GM18511 (cell line): Measurements from ENCODE around the gene TCFL5.

Source experiments
- ATAC-seq: cut with Tn5 transposase; IDR thresholded peaks from one replicate; pipeline ENCODE4 v1.9.1; 2021; ENCODE audit warnings: mild to moderate bottlenecking, moderate library complexity; ENCODE audit not compliant: unreplicated experiment

The TCFL5 gene

GRCh38 chr20:62837790-62838127, 23.9 kb downstream of the TCFL5 start:
- ATAC-seq: peak; percentile 22

- no peak for ATAC-seq
Observed at GRCh38 chr20:62836967-62837490, 24.6 kb downstream of the TCFL5 start.

GRCh38 chr20:62835931-62836861, 25.4 kb downstream of the TCFL5 start:
- ATAC-seq: no peak

- ATAC-seq: no peak
Observed at GRCh38 chr20:62834967-62835730, 26.5 kb downstream of the TCFL5 start.

GRCh38 chr20:62832951-62833391, 28.7 kb downstream of the TCFL5 start:
- ATAC-seq: no peak

- no peak for ATAC-seq
Observed at GRCh38 chr20:62832212-62832922, 29.3 kb downstream of the TCFL5 start.

- ATAC-seq: no peak
Observed at GRCh38 chr20:62831854-62832211, 29.8 kb downstream of the TCFL5 start.

- ATAC-seq: no peak
Observed at GRCh38 chr20:62831361-62831788, 30.2 kb downstream of the TCFL5 start.

- no peak for ATAC-seq
Observed at GRCh38 chr20:62830821-62831220, 30.8 kb downstream of the TCFL5 start.

- ATAC-seq: no peak
Observed at GRCh38 chr20:62830251-62830650, 31.4 kb downstream of the TCFL5 start.

GRCh38 chr20:62829231-62830230, 32.1 kb downstream of the TCFL5 start:
- no peak for ATAC-seq

- no peak for ATAC-seq
Observed at GRCh38 chr20:62828511-62829230, 33.0 kb downstream of the TCFL5 start.

GRCh38 chr20:62828051-62828450, 33.6 kb downstream of the TCFL5 start:
- no peak for ATAC-seq

GRCh38 chr20:62827311-62828038, 34.1 kb downstream of the TCFL5 start:
- no peak for ATAC-seq

GRCh38 chr20:62826646-62827310, 34.8 kb downstream of the TCFL5 start:
- no peak for ATAC-seq

- no peak for ATAC-seq
Observed at GRCh38 chr20:62825986-62826645, 35.5 kb downstream of the TCFL5 start.

- no peak for ATAC-seq
Observed at GRCh38 chr20:62825333-62825985, 36.2 kb downstream of the TCFL5 start.
